BLaER1 (cell line): ENCODE data around the gene TUBB6.

Experiments used
- H3K27ac ChIP-seq: shearing (Covaris generic); formaldehyde crosslinking; 2 replicates; pipeline ENCODE4 v1.8.1; 2022
- H3K27me3 ChIP-seq: shearing (Covaris generic); formaldehyde crosslinking; 2 replicates; pipeline ENCODE4 v1.8.1; 2022
- H3K36me3 ChIP-seq: shearing (Covaris generic); formaldehyde crosslinking; 2 replicates; pipeline ENCODE4 v1.8.1; 2022
- H3K4me1 ChIP-seq: shearing (Covaris generic); formaldehyde crosslinking; 2 replicates; pipeline ENCODE4 v1.8.1; 2022
- H3K4me2 ChIP-seq: shearing (Covaris generic); formaldehyde crosslinking; 2 replicates; pipeline ENCODE4 v1.8.1; 2022
- H3K4me3 ChIP-seq: shearing (Covaris generic); formaldehyde crosslinking; 2 replicates; pipeline ENCODE4 v1.8.1; 2022
- H3K9ac ChIP-seq: shearing (Covaris generic); formaldehyde crosslinking; 2 replicates; pipeline ENCODE4 v1.8.1; 2022
- H3K9me3 ChIP-seq: shearing (Covaris generic); formaldehyde crosslinking; 2 replicates; pipeline ENCODE4 v1.8.1; 2022
- H4K20me1 ChIP-seq: shearing (Covaris generic); formaldehyde crosslinking; 2 replicates; pipeline ENCODE4 v1.8.1; 2022
- Cebpa-rat ChIP-seq: shearing (Covaris generic); IDR thresholded peaks from 2 replicates; pipeline ENCODE4 v1.8.1; 2022

The TUBB6 gene

DNA sequence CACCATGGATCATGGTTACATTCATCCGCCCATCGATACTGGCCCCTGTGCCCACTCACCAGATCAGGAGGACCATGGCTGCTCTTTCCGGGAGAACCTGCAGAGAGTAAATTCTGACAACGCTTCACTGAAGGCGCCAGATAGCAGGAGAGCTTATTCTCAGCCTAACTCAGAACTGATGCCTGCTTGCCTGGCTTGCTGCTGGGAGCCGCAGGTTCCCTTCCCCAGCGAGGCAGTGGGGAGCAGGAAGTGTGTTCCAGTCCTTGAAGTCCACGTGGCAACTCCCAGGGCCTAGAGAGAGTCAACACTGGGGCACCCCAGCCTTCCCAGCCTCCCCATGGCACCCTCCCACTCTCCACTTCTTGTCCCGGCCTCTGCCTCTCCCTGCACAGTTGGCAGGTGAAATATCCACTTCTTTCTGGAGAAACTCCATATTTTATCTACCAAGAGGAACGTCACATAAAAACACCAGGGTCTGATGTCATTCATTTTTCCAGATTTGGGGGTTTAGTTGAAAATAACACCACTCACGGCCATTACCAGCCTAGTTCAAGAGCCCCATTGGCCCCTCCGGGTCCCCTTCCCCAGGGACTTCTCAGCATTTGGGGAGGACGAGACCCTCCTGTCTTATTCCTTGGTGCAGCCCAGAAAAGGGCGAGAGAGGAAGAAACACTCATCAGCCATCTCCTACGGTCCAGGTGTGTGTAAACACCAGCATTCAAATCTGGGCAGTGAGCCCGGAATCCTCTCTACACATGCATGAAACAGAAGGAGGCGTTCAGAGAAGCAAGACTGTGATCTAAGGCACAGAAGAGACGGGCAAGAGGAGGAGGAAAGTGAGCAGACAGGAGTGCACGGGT is 3.5 kb upstream of the TUBB6 start:
- Histone ChIP-seq H3K9ac (no peak overlapping the region), H3K27ac (no peak overlapping the region), H3K4me1 (peaks cover 18% of the 10 kb centered on the region), H3K9me3 (no peaks in the 10 kb centered on the region), H3K4me2 (no peak overlapping the region), H4K20me1 (0 out of 2 replicates have a peak, but pooled peaks cover 4% of the 10 kb centered on the region), H3K4me3 (no peak overlapping the region), H3K36me3 (no peaks in the 10 kb centered on the region), H3K27me3 (no peaks in the 10 kb centered on the region)
- TF ChIP-seq Cebpa-rat, result no peak

DNA sequence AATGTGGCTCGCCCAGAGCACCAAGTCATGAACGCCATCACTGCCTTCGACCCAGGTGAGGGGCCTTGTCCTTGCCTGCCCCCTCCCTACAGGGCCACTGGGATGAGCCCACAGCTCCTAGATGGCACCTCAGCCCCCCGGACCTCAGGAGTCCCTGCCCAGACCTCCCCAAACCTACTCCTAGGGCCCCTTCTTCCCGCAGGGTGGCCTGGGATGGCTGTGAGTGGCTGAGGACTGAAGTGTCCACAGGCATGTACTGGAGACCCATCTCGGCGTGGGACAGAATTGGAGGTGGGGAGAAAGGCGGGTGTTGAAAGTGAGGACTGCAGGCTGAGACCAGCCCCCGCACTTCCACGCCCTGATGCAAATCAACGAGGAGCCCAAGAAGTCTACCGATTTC is 2.8 kb upstream of the TUBB6 start:
- no peak overlapping the region for H3K27ac ChIP-seq

DNA sequence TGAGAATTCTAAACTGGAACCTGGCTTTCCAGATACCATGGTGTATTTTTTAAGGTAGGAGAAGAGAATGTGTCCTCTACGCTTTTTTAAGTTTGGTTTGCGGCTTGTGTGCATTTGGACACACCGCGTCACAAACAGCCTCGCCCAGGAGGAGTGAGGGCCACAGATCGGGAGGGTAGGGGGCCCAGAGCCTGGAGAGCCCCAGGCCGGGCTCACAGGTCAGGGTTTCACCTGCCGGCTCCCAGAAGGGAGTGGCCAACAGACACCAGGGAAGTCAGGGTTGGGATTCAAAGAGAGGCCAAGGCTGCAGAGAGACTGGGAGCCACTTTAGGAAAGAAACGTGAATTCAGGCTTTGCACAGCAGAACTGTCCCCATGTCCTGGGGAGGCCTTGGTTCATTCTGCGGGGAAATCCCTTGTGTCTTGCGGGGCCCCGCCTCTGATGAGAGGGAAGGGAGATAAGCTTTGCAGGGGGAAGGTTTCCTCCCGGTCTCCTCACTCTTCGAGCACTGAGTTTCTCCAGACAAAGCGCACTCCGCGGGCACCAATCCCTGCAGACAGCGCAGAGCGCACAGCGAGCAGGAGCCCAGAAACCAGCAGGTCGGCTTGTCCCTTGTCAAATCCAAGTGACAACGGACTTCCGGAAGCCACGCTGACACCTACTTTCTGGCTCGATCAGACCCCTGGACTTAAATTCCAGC is 2.0 kb upstream of the TUBB6 start:
- no peak overlapping the region; the same call in 1 of the 2 replicates for H3K27ac ChIP-seq

More for the DNA sequence above, 2.8 kb upstream of the TUBB6 start:
- 0 out of 2 replicates have a peak, but pooled peaks cover 6% of the 10 kb centered on the region for H4K20me1 ChIP-seq
- H3K4me1 ChIP-seq, result peaks cover 24% of the 10 kb centered on the region
- H3K4me3 ChIP-seq, result no peak overlapping the region
- H3K4me2 ChIP-seq, result no peak overlapping the region
- no peak overlapping the region for H3K9ac ChIP-seq
- TF ChIP-seq Cebpa-rat, result no peak
- H3K9me3 ChIP-seq, result no peaks in the 10 kb centered on the region
- no peaks in the 10 kb centered on the region for H3K27me3 ChIP-seq
- peaks cover under 1% of the 10 kb centered on the region; the same call in 1 of the 2 replicates for H3K36me3 ChIP-seq

DNA sequence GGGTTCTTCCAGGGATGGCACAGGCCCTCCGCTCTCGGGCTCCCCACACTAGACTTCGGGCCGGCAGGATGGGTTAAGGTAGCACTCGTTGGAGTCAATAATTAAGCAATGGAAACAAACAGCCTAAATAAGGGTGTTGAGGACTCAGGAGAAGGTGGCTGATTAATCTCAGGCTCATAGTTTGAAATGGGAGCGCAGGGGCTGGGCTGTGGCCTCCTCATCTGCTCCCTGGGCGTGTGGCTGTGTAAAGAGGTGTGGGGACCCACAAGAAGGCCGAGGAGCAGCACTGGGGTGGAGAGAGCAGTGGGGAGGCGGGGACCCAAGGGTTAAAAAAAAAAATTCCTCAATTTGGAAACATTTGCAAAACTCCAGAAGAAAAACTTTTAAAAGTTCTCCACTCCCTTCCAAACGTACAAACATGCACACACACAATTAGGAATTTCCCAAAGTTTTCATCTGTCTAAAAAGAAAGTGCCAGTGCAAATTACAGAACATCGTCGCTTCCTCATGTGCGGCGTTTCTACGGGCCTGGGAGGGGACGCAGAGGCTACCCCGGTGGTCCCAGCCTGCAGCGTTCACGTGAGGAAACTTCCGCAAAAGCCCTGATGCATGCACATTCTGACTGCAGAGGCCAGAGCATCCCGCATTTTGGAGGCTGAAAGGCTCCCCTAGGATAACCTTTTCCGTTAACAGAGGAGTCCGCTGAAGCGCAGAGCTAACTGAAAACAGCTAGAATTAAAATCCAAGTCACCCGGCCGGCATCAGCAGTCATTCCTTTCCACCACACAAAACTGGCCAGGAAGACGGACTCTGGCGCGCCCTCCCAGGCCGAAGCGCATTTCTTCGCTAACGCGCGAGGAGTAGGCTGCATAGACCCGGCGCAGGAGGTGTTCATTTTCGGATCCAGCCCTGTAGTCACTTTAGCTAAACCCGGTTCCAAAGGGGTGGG is 1.0 kb upstream of the TUBB6 start:
- H3K9me3 ChIP-seq, result peaks cover 18% of the 10 kb centered on the region
- H3K4me3 ChIP-seq, result peak overlapping the region; percentile 99
- H3K36me3 ChIP-seq, result peaks cover 19% of the 10 kb centered on the region
- 0 out of 2 replicates have a peak, but pooled peaks cover 6% of the 10 kb centered on the region for H4K20me1 ChIP-seq
- peak overlapping the region; percentile 80 for H3K9ac ChIP-seq
- H3K27me3 ChIP-seq, result no peaks in the 10 kb centered on the region
- H3K27ac ChIP-seq, result peak overlapping the region; percentile 86
- peaks cover 29% of the 10 kb centered on the region for H3K4me1 ChIP-seq
- TF ChIP-seq Cebpa-rat, result no peak
- peak overlapping the region; percentile 80 for H3K4me2 ChIP-seq

More for the DNA sequence above, 2.0 kb upstream of the TUBB6 start:
- Histone ChIP-seq H3K4me1 (peaks cover 29% of the 10 kb centered on the region), H3K9ac (no peak overlapping the region), H3K36me3 (peaks cover 9% of the 10 kb centered on the region), H3K9me3 (peaks cover 8% of the 10 kb centered on the region; the same call in 1 of the 2 replicates), H4K20me1 (0 out of 2 replicates have a peak, but pooled peaks cover 6% of the 10 kb centered on the region), H3K4me2 (peak overlapping the region; percentile 80), H3K4me3 (peak overlapping the region; percentile 99; the same call in 1 of the 2 replicates), H3K27me3 (no peaks in the 10 kb centered on the region)
- no peak for TF ChIP-seq Cebpa-rat

DNA sequence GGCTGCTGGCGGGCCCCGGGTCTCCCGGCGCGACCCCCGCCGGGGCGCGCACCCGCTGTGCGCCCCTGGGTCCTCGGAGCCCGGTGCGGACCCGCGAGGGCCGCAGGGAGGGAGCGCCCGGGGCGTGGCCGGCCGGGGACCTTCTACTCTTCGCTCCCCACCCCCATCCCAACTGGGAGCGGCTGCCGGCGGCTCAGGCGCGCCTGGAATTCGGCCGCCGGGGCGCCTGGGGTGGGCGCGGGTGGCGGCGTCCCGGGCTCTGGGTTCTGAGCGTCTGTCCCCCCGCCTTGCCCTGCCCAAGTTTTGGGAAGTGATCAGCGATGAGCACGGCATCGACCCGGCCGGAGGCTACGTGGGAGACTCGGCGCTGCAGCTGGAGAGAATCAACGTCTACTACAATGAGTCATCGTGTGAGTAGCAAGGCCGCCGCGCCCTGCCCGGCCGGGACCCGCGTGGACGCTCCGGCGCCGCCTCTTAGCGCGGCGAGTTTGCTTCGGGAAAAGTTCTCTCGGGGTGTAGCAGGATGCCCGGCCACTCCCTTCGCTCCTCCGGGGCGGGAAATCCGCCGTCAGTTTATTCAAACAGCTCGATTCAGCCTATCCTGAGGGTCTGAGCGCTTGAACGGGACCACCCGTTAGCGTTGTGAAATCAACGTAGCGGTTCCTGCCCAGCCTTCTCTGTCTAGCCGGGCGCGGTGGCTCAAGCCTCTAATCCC is 502 bp downstream of the TUBB6 start:
- TF ChIP-seq Cebpa-rat, result peak; percentile 63; the same call in 1 of the 2 replicates
- peak overlapping the region; percentile 94 for H3K9ac ChIP-seq
- H3K4me2 ChIP-seq, result peak overlapping the region; percentile 64
- H3K36me3 ChIP-seq, result peaks cover 34% of the 10 kb centered on the region
- H3K4me3 ChIP-seq, result peak overlapping the region; percentile 99
- no peaks in the 10 kb centered on the region for H3K27me3 ChIP-seq
- peaks cover 26% of the 10 kb centered on the region for H3K9me3 ChIP-seq
- peaks cover 40% of the 10 kb centered on the region for H3K4me1 ChIP-seq
- H3K27ac ChIP-seq, result peak overlapping the region; percentile 95
- H4K20me1 ChIP-seq, result 0 out of 2 replicates have a peak, but pooled peaks cover 6% of the 10 kb centered on the region

DNA sequence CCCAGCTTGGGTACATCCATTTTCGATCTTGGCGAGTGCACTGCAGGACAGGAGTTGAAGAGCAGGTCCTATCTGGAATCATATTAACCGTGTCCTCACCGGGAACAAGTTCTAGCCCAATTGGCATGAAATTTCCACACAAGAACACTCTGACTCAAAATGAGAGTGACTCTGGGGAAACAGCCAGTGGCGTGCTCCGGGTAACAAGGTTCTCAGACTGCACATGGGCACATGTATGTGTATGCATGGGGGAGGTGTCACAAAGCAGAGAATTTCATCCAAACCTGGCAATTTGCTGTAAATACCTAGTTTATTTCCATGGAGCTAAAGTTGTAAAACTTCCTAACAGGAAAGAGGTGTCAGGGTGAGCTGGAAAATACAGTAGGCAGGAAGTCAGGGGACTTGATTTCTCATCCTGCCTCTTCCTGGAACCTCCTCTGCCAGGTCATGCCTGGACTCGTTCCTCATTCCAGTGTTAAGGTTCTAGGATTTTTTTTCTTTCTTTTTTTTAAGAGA is 1.7 kb downstream of the TUBB6 start:
- Histone ChIP-seq H4K20me1 (0 out of 2 replicates have a peak, but pooled peaks cover 11% of the 10 kb centered on the region), H3K27ac (no peak overlapping the region), H3K4me1 (peaks cover 52% of the 10 kb centered on the region), H3K4me3 (peak overlapping the region; percentile 99), H3K4me2 (peak overlapping the region; percentile 64), H3K27me3 (no peaks in the 10 kb centered on the region), H3K9me3 (peaks cover 26% of the 10 kb centered on the region), H3K36me3 (peaks cover 43% of the 10 kb centered on the region), H3K9ac (peak overlapping the region; percentile 94; the same call in 1 of the 2 replicates)
- TF ChIP-seq Cebpa-rat, result no peak

DNA sequence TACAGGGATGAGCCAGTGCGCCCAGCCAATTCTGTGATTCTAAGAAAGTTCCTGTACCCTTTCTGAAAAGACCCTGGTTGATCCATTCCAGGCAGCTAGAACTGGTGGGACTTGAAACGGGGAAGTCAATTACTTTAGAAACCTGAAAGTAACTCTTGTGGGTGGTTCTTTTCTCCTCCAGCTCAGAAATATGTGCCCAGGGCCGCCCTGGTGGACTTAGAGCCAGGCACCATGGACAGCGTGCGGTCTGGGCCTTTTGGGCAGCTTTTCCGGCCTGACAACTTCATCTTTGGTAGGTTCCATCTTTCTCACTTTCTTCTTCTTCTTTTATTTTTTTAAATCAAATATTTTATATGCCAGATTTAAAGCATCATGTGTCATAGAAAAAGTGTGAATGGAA is 2.7 kb downstream of the TUBB6 start:
- H3K27ac ChIP-seq, result no peak overlapping the region

DNA sequence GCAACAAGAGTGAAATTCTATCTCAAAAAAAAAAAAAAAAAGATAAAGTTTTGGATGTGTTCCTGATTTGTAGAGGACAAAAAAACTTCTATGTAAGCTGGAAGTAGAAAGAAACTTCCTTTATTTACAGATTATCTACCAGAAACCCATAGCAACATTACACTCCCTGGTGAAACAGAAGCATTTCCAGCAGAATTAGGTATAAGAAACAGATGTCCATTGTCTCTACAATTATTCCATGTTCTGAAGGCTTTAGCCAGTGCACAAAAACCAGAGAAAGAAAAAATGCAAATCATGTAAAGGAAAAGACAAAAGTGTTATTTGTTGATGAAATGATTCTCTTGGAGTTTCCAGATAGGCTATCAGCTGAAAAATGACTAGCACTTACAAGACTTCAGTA is 4.9 kb downstream of the TUBB6 start:
- no peak overlapping the region for H3K4me3 ChIP-seq
- peaks cover 40% of the 10 kb centered on the region for H4K20me1 ChIP-seq
- H3K36me3 ChIP-seq, result peaks cover 51% of the 10 kb centered on the region
- H3K9me3 ChIP-seq, result peaks cover 26% of the 10 kb centered on the region
- H3K27ac ChIP-seq, result no peak overlapping the region
- H3K4me2 ChIP-seq, result peak overlapping the region; percentile 87
- H3K4me1 ChIP-seq, result peaks cover 71% of the 10 kb centered on the region
- no peak overlapping the region for H3K9ac ChIP-seq
- no peak for TF ChIP-seq Cebpa-rat
- H3K27me3 ChIP-seq, result no peaks in the 10 kb centered on the region

More for the DNA sequence above, 2.7 kb downstream of the TUBB6 start:
- no peak overlapping the region for H3K4me3 ChIP-seq
- no peak overlapping the region for H3K9ac ChIP-seq
- H3K9me3 ChIP-seq, result peaks cover 26% of the 10 kb centered on the region
- peaks cover 61% of the 10 kb centered on the region for H3K4me1 ChIP-seq
- peaks cover 19% of the 10 kb centered on the region for H4K20me1 ChIP-seq
- no peaks in the 10 kb centered on the region for H3K27me3 ChIP-seq
- no peak for TF ChIP-seq Cebpa-rat
- H3K36me3 ChIP-seq, result peaks cover 43% of the 10 kb centered on the region
- H3K4me2 ChIP-seq, result peak overlapping the region; percentile 64; the same call in 1 of the 2 replicates
